ENCODE data around the gene TRAPPC12.

GRCh38 chr2:3451169-3451568 lies 71.7 kb downstream of the TRAPPC12 start:
- TF ChIP-seq ZNF70 (CRISPR knock-in tag; IDR thresholded peaks at IDR 0.05) = no peak
- TF ChIP-seq, protein P1, sequence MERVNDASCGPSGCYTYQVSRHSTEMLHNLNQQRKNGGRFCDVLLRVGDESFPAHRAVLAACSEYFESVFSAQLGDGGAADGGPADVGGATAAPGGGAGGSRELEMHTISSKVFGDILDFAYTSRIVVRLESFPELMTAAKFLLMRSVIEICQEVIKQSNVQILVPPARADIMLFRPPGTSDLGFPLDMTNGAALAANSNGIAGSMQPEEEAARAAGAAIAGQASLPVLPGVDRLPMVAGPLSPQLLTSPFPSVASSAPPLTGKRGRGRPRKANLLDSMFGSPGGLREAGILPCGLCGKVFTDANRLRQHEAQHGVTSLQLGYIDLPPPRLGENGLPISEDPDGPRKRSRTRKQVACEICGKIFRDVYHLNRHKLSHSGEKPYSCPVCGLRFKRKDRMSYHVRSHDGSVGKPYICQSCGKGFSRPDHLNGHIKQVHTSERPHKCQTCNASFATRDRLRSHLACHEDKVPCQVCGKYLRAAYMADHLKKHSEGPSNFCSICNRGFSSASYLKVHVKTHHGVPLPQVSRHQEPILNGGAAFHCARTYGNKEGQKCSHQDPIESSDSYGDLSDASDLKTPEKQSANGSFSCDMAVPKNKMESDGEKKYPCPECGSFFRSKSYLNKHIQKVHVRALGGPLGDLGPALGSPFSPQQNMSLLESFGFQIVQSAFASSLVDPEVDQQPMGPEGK (CRISPR knock-in tag; IDR thresholded peaks at IDR 0.05; ENCODE audit: borderline replicate concordance) = no peak
- TF ChIP-seq ESRRG (CRISPR knock-in tag; IDR thresholded peaks at IDR 0.05) = no peak
- TF ChIP-seq, protein P2, sequence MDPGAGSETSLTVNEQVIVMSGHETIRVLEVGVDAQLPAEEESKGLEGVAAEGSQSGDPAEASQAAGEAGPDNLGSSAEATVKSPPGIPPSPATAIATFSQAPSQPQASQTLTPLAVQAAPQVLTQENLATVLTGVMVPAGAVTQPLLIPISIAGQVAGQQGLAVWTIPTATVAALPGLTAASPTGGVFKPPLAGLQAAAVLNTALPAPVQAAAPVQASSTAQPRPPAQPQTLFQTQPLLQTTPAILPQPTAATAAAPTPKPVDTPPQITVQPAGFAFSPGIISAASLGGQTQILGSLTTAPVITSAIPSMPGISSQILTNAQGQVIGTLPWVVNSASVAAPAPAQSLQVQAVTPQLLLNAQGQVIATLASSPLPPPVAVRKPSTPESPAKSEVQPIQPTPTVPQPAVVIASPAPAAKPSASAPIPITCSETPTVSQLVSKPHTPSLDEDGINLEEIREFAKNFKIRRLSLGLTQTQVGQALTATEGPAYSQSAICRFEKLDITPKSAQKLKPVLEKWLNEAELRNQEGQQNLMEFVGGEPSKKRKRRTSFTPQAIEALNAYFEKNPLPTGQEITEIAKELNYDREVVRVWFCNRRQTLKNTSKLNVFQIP (CRISPR knock-in tag; IDR thresholded peaks at IDR 0.05; ENCODE audit: borderline replicate concordance, low read depth) = no peak
- no peak for TF ChIP-seq PPARA (CRISPR knock-in tag; IDR thresholded peaks at IDR 0.05; ENCODE audit: borderline replicate concordance)
- TF ChIP-seq ZFP3 (CRISPR knock-in tag; IDR thresholded peaks at IDR 0.05) = no peak
- no peak for TF ChIP-seq ZNF8 (CRISPR knock-in tag; IDR thresholded peaks at IDR 0.05)
- TF ChIP-seq ARNTL (CRISPR knock-in tag; IDR thresholded peaks at IDR 0.05; ENCODE audit: borderline replicate concordance, low read depth) = no peak
- TF ChIP-seq BACH2 (CRISPR knock-in tag; IDR thresholded peaks at IDR 0.05; ENCODE audit: borderline replicate concordance) = no peak
- no peak for TF ChIP-seq RARB (CRISPR knock-in tag; IDR thresholded peaks at IDR 0.05)

All from SK-N-SH treated with all-trans-retinoic acid at 6 μM for 48 hours (cell line).